ENCODE data around the gene DPYSL5. TPM values are rescaled to one million over a fixed set of nuclear protein-coding genes. Genes with fewer than 3 reads are reported as not detected.
"Not testable (repeated sequence)": the region's sequence is repeated elsewhere in the genome, so short reads cannot be mapped to it uniquely, and the experiment has no call there.

Gene DPYSL5
- total and polyA plus RNA-seq, 2 of the 13 experiments (the other 11 are each of a cell fraction or from before 2014, with no cell fraction given), result 0.15 TPM; not detected in 1

GRCh38 chr2:26880910-26881435 is 33.0 kb downstream of the DPYSL5 start:
- BruUV-seq (replicated peaks), result no TSS peak
- Histone ChIP-seq H3K79me2 (ENCODE audit: insufficient read depth, low read length) (no peaks in the 10 kb centered on the region), H3K9me3 (ENCODE audit: low read length) (no peaks in the 10 kb centered on the region), H3K27ac (ENCODE audit: extremely low read length, insufficient read depth, low read length) (no peak overlapping the region), H3K4me3 (replicated peaks in 1 of 3; ENCODE audit: insufficient read depth in 1 of 3, low read depth in 2 of 3, low read length in 3 of 3) (no peak overlapping the region), H2AFZ (ENCODE audit: low read length) (no peak overlapping the region), H3K4me1 (ENCODE audit: insufficient read depth, low read length) (no peaks in the 10 kb centered on the region), H3K36me3 (replicated peaks in 1 of 2; ENCODE audit: control insufficient read depth in 1 of 2, insufficient read depth in 2 of 2, low read length in 2 of 2) (no peaks in the 10 kb centered on the region), H3K27me3 (ENCODE audit: control insufficient read depth in 1 of 2, insufficient read depth in 2 of 2, low read length in 2 of 2) (peaks cover 2 to 43% of the 10 kb centered on the region in 2 experiments; a peak in 4 of 5 replicates), H3K4me2 (ENCODE audit: low read depth, low read length) (no peak overlapping the region), H3K9ac (ENCODE audit: insufficient read depth, low read depth, low read length) (no peak overlapping the region), H4K20me1 (ENCODE audit: insufficient read depth, low read length) (no peaks in the 10 kb centered on the region)
- TF ChIP-seq EP300 (IDR thresholded peaks at IDR 0.05; ENCODE audit: low read depth in 2 of 2, low read length in 2 of 2) (no peak), EP300 (CRISPR knock-in tag; IDR thresholded peaks at IDR 0.05; ENCODE audit: borderline replicate concordance) (no peak), PHF5A (CRISPR knock-in tag; IDR thresholded peaks at IDR 0.05; ENCODE audit: low read depth, unreplicated experiment) (no peak), ZNF652 (CRISPR knock-in tag; IDR thresholded peaks at IDR 0.05; ENCODE audit: borderline replicate concordance, low read depth) (no peak), YEATS2 (CRISPR knock-in tag; IDR thresholded peaks at IDR 0.05; ENCODE audit: borderline replicate concordance) (no peak), ZNF766 (CRISPR knock-in tag; IDR thresholded peaks at IDR 0.05; ENCODE audit: borderline replicate concordance) (no peak), TCF7L2 (IDR thresholded peaks at IDR 0.05; ENCODE audit: low read depth, low read length) (no peak), RBAK (CRISPR knock-in tag; IDR thresholded peaks at IDR 0.05) (no peak), CHD4 (IDR thresholded peaks at IDR 0.05; ENCODE audit: borderline replicate concordance, low read length) (no peak), ZNF550 (CRISPR knock-in tag; IDR thresholded peaks at IDR 0.05; ENCODE audit: borderline replicate concordance) (no peak), AGO1 (IDR thresholded peaks at IDR 0.05; ENCODE audit: low read depth, low read length, poor library complexity, severe bottlenecking) (no peak), ZFP36L1 (CRISPR knock-in tag; IDR thresholded peaks at IDR 0.05) (no peak), ZNF775 (CRISPR knock-in tag; IDR thresholded peaks at IDR 0.05; ENCODE audit: borderline replicate concordance) (no peak), ZNF235 (CRISPR knock-in tag; IDR thresholded peaks at IDR 0.05; ENCODE audit: borderline replicate concordance) (no peak), ZSCAN29 (CRISPR knock-in tag; conservative IDR thresholded peaks at IDR 0.05) (no peak), KAT2B (IDR thresholded peaks at IDR 0.05; ENCODE audit: borderline replicate concordance, low read depth, low read length) (no peak), SUZ12 (IDR thresholded peaks at IDR 0.05; ENCODE audit: low read depth, low read length) (no peak)
- no peak for FAIRE-seq
- no peak for ATAC-seq
- in situ Hi-C loops (cut with HindIII; ENCODE audit: extremely low pct_ligation_motif_present, low pct_unique_long_range_greater_than_20kb), result no loop called here
- no peak for DNase-seq (ENCODE audit: low spot score)
- ChIA-PET CTCF (ENCODE audit: low intra/inter-chr PET ratio, low total read pairs) (no interaction called here), POLR2A (no interaction called here)
- WGBS (ENCODE audit: low lambda C conversion rate), result 7% methylated on average over 9 of the region's 10 CpGs
- intact Hi-C loops (cut with micrococcal nuclease; ENCODE audit: unreplicated experiment), result no loop called here

- DNase-seq (ENCODE audit: low spot score); H3K27ac ChIP-seq (ENCODE audit: extremely low read length, insufficient read depth, low read length); H3K4me2 ChIP-seq (ENCODE audit: low read depth, low read length); H3K36me3 ChIP-seq (replicated peaks in 1 of 2; ENCODE audit: control insufficient read depth in 1 of 2, insufficient read depth in 2 of 2, low read length in 2 of 2); intact Hi-C loops (cut with micrococcal nuclease; ENCODE audit: unreplicated experiment); H3K9ac ChIP-seq (ENCODE audit: insufficient read depth, low read depth, low read length); H4K20me1 ChIP-seq (ENCODE audit: insufficient read depth, low read length); ATAC-seq; CTCF ChIA-PET (ENCODE audit: low intra/inter-chr PET ratio, low total read pairs); H2AFZ ChIP-seq (ENCODE audit: low read length); BruUV-seq (replicated peaks); H3K4me1 ChIP-seq (ENCODE audit: insufficient read depth, low read length); POLR2A ChIA-PET; H3K4me3 ChIP-seq (replicated peaks in 1 of 3; ENCODE audit: insufficient read depth in 1 of 3, low read depth in 2 of 3, low read length in 3 of 3); H3K9me3 ChIP-seq (ENCODE audit: low read length); in situ Hi-C loops (cut with HindIII; ENCODE audit: extremely low pct_ligation_motif_present, low pct_unique_long_range_greater_than_20kb); H3K79me2 ChIP-seq (ENCODE audit: insufficient read depth, low read length); FAIRE-seq: not testable (repeated sequence)
- WGBS (ENCODE audit: low lambda C conversion rate), result 41% methylated on average over 3 of the region's 3 CpGs
- peaks cover 2 to 52% of the 10 kb centered on the region in 2 experiments; a peak in 4 of 5 replicates for H3K27me3 ChIP-seq (ENCODE audit: control insufficient read depth in 1 of 2, insufficient read depth in 2 of 2, low read length in 2 of 2)
Observed at GRCh38 chr2:26882220-26882619, 34.3 kb downstream of the DPYSL5 start.

All from HepG2 (cell line).